GM18868 (cell line): Measurements from ENCODE around the gene HMGN3.
A peak's percentile ranks its signal among the peaks of the same experiment; 100 is the strongest.
"Not testable (repeated sequence)": the region's sequence is repeated elsewhere in the genome, so short reads cannot be mapped to it uniquely, and the experiment has no call there.

Source experiments
- ATAC-seq: cut with Tn5 transposase; IDR thresholded peaks from one replicate; pipeline ENCODE4 v1.9.1; 2021; ENCODE audit warnings: mild to moderate bottlenecking, moderate library complexity; ENCODE audit not compliant: unreplicated experiment

Gene HMGN3

GRCh38 chr6:79234150-79235022 is at the start of gene HMGN3:
Gene HMGN3 (minus strand): TSS chr6:79234682.
- peak; percentile 91 for ATAC-seq

GRCh38 chr6:79280756-79281155 is 46.3 kb upstream of the HMGN3 start:
- ATAC-seq = no peak

GRCh38 chr6:79277109-79277508 is 42.6 kb upstream of the HMGN3 start:
- ATAC-seq = no peak

GRCh38 chr6:79269877-79270276 is 35.4 kb upstream of the HMGN3 start:
- no peak for ATAC-seq

GRCh38 chr6:79267128-79267527 is 32.6 kb upstream of the HMGN3 start:
- ATAC-seq = no peak

GRCh38 chr6:79266051-79266450 is 31.6 kb upstream of the HMGN3 start:
- ATAC-seq = no peak

- no peak for ATAC-seq
Measured at GRCh38 chr6:79263359-79263758, 28.9 kb upstream of the HMGN3 start.

GRCh38 chr6:79261666-79262065 is 27.2 kb upstream of the HMGN3 start:
- no peak for ATAC-seq

- ATAC-seq = no peak
Measured at GRCh38 chr6:79260772-79261171, 26.3 kb upstream of the HMGN3 start.

- ATAC-seq = no peak
Measured at GRCh38 chr6:79257381-79258205, 23.1 kb upstream of the HMGN3 start.

GRCh38 chr6:79256770-79257169 is 22.3 kb upstream of the HMGN3 start:
- not testable (repeated sequence) for ATAC-seq

GRCh38 chr6:79255086-79255485 is 20.6 kb upstream of the HMGN3 start:
- ATAC-seq = not testable (repeated sequence)

GRCh38 chr6:79250559-79250958 is 16.1 kb upstream of the HMGN3 start:
- ATAC-seq = no peak

- peak; percentile 80 for ATAC-seq
Measured at GRCh38 chr6:79250107-79250514, 15.6 kb upstream of the HMGN3 start.

- no peak for ATAC-seq
Measured at GRCh38 chr6:79249136-79249535, 14.7 kb upstream of the HMGN3 start.

- ATAC-seq = peak; percentile 73
Measured at GRCh38 chr6:79246891-79247290, 12.4 kb upstream of the HMGN3 start.

GRCh38 chr6:79241228-79241627 is 6.7 kb upstream of the HMGN3 start:
- ATAC-seq = no peak

GRCh38 chr6:79240509-79240908 is 6.0 kb upstream of the HMGN3 start:
- ATAC-seq = peak; percentile 52

- ATAC-seq = peak; percentile 68
Measured at GRCh38 chr6:79239536-79240168, 5.2 kb upstream of the HMGN3 start.

- no peak for ATAC-seq
Measured at GRCh38 chr6:79238919-79239318, 4.4 kb upstream of the HMGN3 start.

GRCh38 chr6:79236711-79237110 is 2.2 kb upstream of the HMGN3 start:
- no peak for ATAC-seq
